22Rv1 (cell line): ENCODE data around the gene MORF4L1.

Experiments used
- CTCF ChIP-seq: fragments of 450-650 bp; IDR thresholded peaks from 2 replicates; pipeline ENCODE4 v1.5.1; 2017; ENCODE audit warnings: mild to moderate bottlenecking
- ZFX ChIP-seq: fragments of 450-650 bp; IDR thresholded peaks from 2 replicates; pipeline ENCODE4 v1.6.1; 2017; ENCODE audit warnings: antibody characterized with exemption, borderline replicate concordance

- TF ChIP-seq CTCF, result no peak
- TF ChIP-seq ZFX, result no peak
Observed at GRCh38 chr15:78923015-78923414, 50.3 kb downstream of the MORF4L1 start.
